GM18858 (cell line): ENCODE measurements around the gene COL4A2.
"Not testable (repeated sequence)": the region's sequence is repeated elsewhere in the genome, so short reads cannot be mapped to it uniquely, and the experiment has no call there.

Experiments used
- ATAC-seq: cut with Tn5 transposase; IDR thresholded peaks from one replicate; pipeline ENCODE4 v1.9.1; 2021; ENCODE audit not compliant: unreplicated experiment

COL4A2 gene

GRCh38 chr13:110524541-110525257, 217.6 kb downstream of the COL4A2 start:
- ATAC-seq: no peak

- peak; percentile 73 for ATAC-seq
Observed at GRCh38 chr13:110525328-110526319, 218.5 kb downstream of the COL4A2 start.

- no peak for ATAC-seq
Observed at GRCh38 chr13:110528371-110528770, 221.3 kb downstream of the COL4A2 start.

- ATAC-seq: no peak
Observed at GRCh38 chr13:110528911-110529310, 221.8 kb downstream of the COL4A2 start.

GRCh38 chr13:110529522-110530311, 222.6 kb downstream of the COL4A2 start:
- ATAC-seq: no peak

- ATAC-seq: no peak
Observed at GRCh38 chr13:110531100-110531499, 224.0 kb downstream of the COL4A2 start.

GRCh38 chr13:110531671-110532083, 224.6 kb downstream of the COL4A2 start:
- no peak for ATAC-seq

GRCh38 chr13:110532258-110532657, 225.2 kb downstream of the COL4A2 start:
- not testable (repeated sequence) for ATAC-seq

GRCh38 chr13:110533771-110534670, 226.9 kb downstream of the COL4A2 start:
- ATAC-seq: no peak

- ATAC-seq: no peak
Observed at GRCh38 chr13:110535526-110535925, 228.4 kb downstream of the COL4A2 start.

GRCh38 chr13:110536006-110536693, 229.1 kb downstream of the COL4A2 start:
- no peak for ATAC-seq

GRCh38 chr13:110538632-110539031, 231.5 kb downstream of the COL4A2 start:
- no peak for ATAC-seq

GRCh38 chr13:110539894-110540293, 232.8 kb downstream of the COL4A2 start:
- no peak for ATAC-seq

GRCh38 chr13:110540871-110541525, 233.9 kb downstream of the COL4A2 start:
- ATAC-seq: no peak

- no peak for ATAC-seq
Observed at GRCh38 chr13:110541526-110541920, 234.4 kb downstream of the COL4A2 start.

GRCh38 chr13:110542169-110542796, 235.2 kb downstream of the COL4A2 start:
- ATAC-seq: no peak

- ATAC-seq: no peak
Observed at GRCh38 chr13:110546378-110546777, 239.3 kb downstream of the COL4A2 start.

GRCh38 chr13:110546926-110547325, 239.8 kb downstream of the COL4A2 start:
- no peak for ATAC-seq
